Measurements from ENCODE around the gene FOXL1. TPM values are rescaled to one million over a fixed set of nuclear protein-coding genes. Genes with fewer than 3 reads are reported as not detected.

FOXL1 gene
- total RNA-seq, 4 donors from 2014 or later = under 0.01 to 3.2 (median 0.76) TPM; not detected in 1

DNA sequence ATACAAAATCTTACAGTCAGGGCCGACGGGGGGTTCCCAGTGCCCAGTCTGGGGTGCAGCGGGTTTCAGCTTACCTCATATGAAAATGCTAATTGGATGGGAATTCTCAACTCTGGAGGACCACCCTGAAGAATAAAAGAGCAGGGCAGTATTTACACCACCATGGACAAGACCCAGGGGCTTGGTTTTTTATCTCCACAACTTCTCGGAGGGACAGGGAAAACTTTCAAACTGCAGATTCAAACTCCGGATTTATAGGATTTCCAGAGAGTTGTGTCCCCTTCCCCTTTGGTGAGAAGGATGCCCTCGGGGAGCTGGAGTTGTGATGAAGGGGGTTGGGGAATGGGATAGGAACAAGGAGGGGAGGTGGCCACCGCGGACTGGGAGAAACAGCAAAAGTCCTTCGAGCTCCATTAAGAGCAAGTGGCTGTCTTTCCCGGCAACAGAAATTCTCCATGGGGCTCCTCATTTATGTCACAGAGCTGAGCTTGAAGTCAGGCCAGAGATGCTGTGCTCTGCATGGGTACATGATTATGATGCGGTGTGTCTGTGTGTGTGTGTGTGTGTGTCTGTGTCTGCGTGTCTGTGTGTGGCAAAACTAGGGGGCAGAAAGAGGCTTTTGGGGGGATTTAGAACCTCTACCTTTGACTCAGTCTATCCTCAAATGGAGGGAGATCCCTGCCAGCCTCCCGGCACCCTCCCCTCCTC is 15.7 kb downstream of the FOXL1 start:
- H3K36me3 ChIP-seq = no peaks in the 10 kb centered on the region
- peaks cover 0 to 22% of the 10 kb centered on the region in 2 donors for H3K27me3 ChIP-seq
- DNase-seq = no peak
- H3K27ac ChIP-seq = no peak overlapping the region
- intact Hi-C loops (cut with DNase I; ENCODE audit: low total_unique reads) = no loop called here
- H3K4me1 ChIP-seq = no peaks in the 10 kb centered on the region
- TF ChIP-seq CTCF (IDR thresholded peaks at IDR 0.05) (no peak), POLR2A (IDR thresholded peaks at IDR 0.05) (no peak)
- H3K9me3 ChIP-seq = no peaks in the 10 kb centered on the region
- no peak overlapping the region for H3K4me3 ChIP-seq

DNA sequence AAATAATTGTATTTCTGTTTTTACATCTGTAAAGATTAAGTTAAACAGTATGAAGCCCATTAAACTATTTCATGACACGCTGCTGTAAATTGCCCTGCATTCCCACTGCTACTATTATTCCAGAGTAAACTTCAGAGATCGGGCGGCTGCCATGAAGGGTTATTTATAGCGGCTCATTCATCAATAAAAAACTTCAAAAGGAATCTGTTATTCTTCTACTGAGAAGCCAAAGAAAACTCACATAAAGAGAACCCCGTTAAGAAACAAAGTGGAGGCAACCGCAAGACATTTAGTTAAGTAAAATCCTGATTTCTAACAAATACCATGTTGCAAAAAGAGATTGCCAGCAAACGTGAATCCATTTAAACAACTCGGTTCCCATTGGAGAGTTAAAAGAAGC is 16.4 kb downstream of the FOXL1 start:
- peaks cover 0 to 22% of the 10 kb centered on the region in 2 donors for H3K27me3 ChIP-seq
- H3K27ac ChIP-seq = no peak overlapping the region
- H3K36me3 ChIP-seq = no peaks in the 10 kb centered on the region
- TF ChIP-seq CTCF (IDR thresholded peaks at IDR 0.05) = no peak
- TF ChIP-seq POLR2A (IDR thresholded peaks at IDR 0.05) = no peak
- intact Hi-C loops (cut with DNase I; ENCODE audit: low total_unique reads) = no loop called here
- no peak overlapping the region for H3K4me3 ChIP-seq
- DNase-seq = no peak
- no peaks in the 10 kb centered on the region for H3K4me1 ChIP-seq
- H3K9me3 ChIP-seq = no peaks in the 10 kb centered on the region

DNA sequence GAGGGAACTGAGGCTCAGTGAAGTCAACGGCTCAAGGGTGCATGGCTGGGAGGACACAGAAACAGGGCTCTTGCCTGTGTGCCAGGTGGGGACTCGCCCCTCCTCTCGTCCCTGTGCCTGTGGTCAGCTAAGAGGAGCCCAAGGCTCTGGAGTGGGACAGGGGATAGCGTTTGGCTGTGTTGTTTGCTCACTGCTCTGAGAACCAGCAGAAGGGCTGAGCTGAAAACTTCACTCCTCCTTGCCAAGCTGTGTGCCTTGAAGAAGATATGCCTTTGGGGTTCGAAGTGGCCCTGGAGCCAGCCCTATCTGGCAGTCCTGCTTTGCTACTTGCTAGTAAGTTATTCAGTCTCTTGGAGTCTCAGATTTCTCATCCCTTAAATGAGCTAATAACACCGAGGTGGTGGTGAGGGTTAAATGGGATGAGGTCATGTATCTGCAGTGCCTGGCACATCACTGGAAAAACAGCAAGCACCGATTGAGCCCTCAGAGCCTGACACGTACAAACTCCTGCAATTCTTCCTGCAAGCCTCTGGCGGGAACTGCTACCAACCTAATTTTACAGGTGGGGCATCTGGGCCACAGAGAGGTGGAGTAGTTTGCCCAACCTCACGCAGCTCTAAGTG is 17.7 kb downstream of the FOXL1 start:
- H3K27ac ChIP-seq = no peak overlapping the region
- H3K4me1 ChIP-seq = no peaks in the 10 kb centered on the region
- H3K36me3 ChIP-seq = no peaks in the 10 kb centered on the region
- no peak overlapping the region for H3K4me3 ChIP-seq
- TF ChIP-seq CTCF (IDR thresholded peaks at IDR 0.05) (no peak), POLR2A (IDR thresholded peaks at IDR 0.05) (no peak)
- peaks cover 0 to 22% of the 10 kb centered on the region in 2 donors for H3K27me3 ChIP-seq
- DNase-seq = no peak
- no peaks in the 10 kb centered on the region for H3K9me3 ChIP-seq
- intact Hi-C loops (cut with DNase I; ENCODE audit: low total_unique reads) = no loop called here

DNA sequence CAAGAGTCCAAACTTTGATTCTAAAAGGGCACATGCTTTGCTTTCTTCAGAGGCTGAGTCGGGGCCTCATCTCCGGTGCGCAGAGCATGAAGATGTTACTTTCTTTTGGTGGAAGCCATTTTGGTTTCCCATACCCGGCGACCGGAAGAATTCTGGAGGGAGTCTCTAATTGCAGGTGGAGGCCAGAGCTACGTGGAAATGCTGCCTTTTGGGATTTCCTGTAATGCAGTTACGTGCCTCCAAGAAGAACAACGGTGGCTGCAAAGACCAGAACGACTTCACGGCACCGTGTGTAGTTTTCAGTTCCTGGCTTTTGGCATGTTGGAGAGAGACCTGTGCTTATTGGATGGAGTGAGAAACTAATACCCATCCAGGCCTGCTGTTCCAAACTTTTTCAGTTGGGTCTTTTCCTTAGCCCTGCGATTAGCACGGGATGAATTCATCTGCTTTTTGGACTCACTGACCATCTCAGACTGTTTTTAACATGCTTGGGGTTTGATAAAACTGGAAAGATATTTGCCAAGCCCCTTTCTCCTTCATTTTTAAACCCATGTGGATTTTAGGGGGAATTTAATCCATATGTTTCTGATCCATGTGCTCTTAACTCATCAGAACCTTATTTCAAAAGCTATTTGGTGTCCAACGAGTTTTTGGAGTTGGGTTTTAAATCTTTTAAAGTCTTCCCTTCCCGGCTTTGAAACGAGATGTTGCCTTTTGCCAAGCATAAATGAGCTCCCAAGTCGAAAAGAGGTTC is 19.0 kb downstream of the FOXL1 start:
- H3K36me3 ChIP-seq = no peaks in the 10 kb centered on the region
- H3K27ac ChIP-seq = no peak overlapping the region
- H3K4me3 ChIP-seq = no peak overlapping the region
- DNase-seq = no peak
- intact Hi-C loops (cut with DNase I; ENCODE audit: low total_unique reads) = no loop called here
- H3K27me3 ChIP-seq = peaks cover 0 to 18% of the 10 kb centered on the region in 2 donors
- H3K9me3 ChIP-seq = no peaks in the 10 kb centered on the region
- no peak for TF ChIP-seq POLR2A (IDR thresholded peaks at IDR 0.05)
- no peak for TF ChIP-seq CTCF (IDR thresholded peaks at IDR 0.05)
- H3K4me1 ChIP-seq = no peaks in the 10 kb centered on the region

All from uterus (tissue), 4 donors.